Upper lobe of left lung (tissue), 4 donors: ENCODE results near the gene NEU4.

ENCODE experiments used
- POLR2A ChIP-seq, 4 donors: fragments of 450-650 bp; IDR thresholded peaks; one replicate each; pipeline ENCODE4 v1.5.1; 2016 to 2017; ENCODE audit warnings: antibody characterized with exemption in 4 of 4, mild to moderate bottlenecking in 2 of 4
- POLR2AphosphoS5 ChIP-seq, 2 donors: sonication (generic); formaldehyde crosslinking; IDR thresholded peaks; one replicate each; pipeline ENCODE4 v1.5.1; 2017; ENCODE audit warnings: antibody characterized with exemption in 2 of 2
- TF ChIP-seq, protein P1 (sequence below), 6 experiments: fragments of 450-650 bp in 4 of 6; fragments of 200-600 bp in 2 of 6; sonication (generic) in 2 of 6; IDR thresholded peaks; one replicate each; pipeline ENCODE4 v1.5.1; 2016 to 2019; ENCODE audit warnings: antibody characterized with exemption in 6 of 6

DNA sequence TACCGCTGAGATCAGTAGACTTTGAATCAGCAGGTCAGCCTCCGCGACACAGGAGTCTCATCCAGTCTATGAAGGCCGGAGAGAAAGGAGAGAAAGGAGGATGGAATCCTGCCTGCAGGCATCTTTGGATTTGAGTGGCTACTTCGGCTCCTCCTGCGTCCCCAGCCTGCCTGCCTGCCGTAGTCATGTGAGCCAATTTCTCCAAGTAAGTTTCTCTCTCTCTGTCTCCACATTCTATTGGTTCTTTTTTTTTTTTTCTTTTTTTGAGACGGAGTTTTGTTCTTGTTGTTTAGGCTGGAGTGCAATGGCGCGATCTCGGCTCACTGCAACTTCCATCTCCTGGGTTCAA, 33.0 kb downstream of the NEU4 start:
- TF ChIP-seq, protein P1, sequence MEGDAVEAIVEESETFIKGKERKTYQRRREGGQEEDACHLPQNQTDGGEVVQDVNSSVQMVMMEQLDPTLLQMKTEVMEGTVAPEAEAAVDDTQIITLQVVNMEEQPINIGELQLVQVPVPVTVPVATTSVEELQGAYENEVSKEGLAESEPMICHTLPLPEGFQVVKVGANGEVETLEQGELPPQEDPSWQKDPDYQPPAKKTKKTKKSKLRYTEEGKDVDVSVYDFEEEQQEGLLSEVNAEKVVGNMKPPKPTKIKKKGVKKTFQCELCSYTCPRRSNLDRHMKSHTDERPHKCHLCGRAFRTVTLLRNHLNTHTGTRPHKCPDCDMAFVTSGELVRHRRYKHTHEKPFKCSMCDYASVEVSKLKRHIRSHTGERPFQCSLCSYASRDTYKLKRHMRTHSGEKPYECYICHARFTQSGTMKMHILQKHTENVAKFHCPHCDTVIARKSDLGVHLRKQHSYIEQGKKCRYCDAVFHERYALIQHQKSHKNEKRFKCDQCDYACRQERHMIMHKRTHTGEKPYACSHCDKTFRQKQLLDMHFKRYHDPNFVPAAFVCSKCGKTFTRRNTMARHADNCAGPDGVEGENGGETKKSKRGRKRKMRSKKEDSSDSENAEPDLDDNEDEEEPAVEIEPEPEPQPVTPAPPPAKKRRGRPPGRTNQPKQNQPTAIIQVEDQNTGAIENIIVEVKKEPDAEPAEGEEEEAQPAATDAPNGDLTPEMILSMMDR (IDR thresholded peaks at IDR 0.05) = no peak
- TF ChIP-seq POLR2A (IDR thresholded peaks at IDR 0.05) (no peak), POLR2AphosphoS5 (IDR thresholded peaks at IDR 0.05) (no peak)
